H1 (cell line): ENCODE results near the gene CHRNA1.

ENCODE experiments used
- CHD1 ChIP-seq: IDR thresholded peaks from 2 replicates; pipeline ENCODE4 v1.6.1; 2012; ENCODE audit warnings: low read depth, low read length, improper control_type of control experiment
- EP300 ChIP-seq, 2 experiments: IDR thresholded peaks; 1 replicate in 1 of 2; 2 replicates in 1 of 2; pipeline ENCODE4 v1.6.1; 2011 to 2012; ENCODE audit warnings: low read depth in 2 of 2, low read length in 2 of 2, mild to moderate bottlenecking in 2 of 2, borderline replicate concordance in 1 of 2, inconsistent platforms in 1 of 2, moderate library complexity in 1 of 2
- EZH2 ChIP-seq: fragments of 200-600 bp; sonication (generic); IDR thresholded peaks from 2 replicates; pipeline ENCODE4 v1.7.1; 2012; ENCODE audit warnings: low read depth, mild to moderate bottlenecking, moderate library complexity, low read length, inconsistent platforms; ENCODE audit not compliant: severe bottlenecking
- HDAC6 ChIP-seq: IDR thresholded peaks from one replicate; pipeline ENCODE4 v1.7.1; 2012; ENCODE audit warnings: low read depth, mild to moderate bottlenecking, inconsistent platforms, low read length, moderate library complexity
- JUN ChIP-seq: IDR thresholded peaks from 2 replicates; pipeline ENCODE4 v1.6.1; 2011; ENCODE audit warnings: low read depth, mild to moderate bottlenecking, improper control_type of control experiment, low read length
- POLR2A ChIP-seq, 2 experiments: IDR thresholded peaks; 1 replicate in 1 of 2; 2 replicates in 1 of 2; pipeline ENCODE4 v1.6.1; 2011; ENCODE audit warnings: low read depth in 2 of 2, low read length in 2 of 2, mild to moderate bottlenecking in 2 of 2; ENCODE audit errors: control extremely low read depth in 1 of 2
- POLR2AphosphoS5 ChIP-seq: IDR thresholded peaks from 2 replicates; pipeline ENCODE4 v1.6.1; 2011; ENCODE audit warnings: low read depth, low read length
- RAD21 ChIP-seq, 2 experiments: IDR thresholded peaks in 1 of 2; conservative IDR thresholded peaks in 1 of 2; 2 replicates each; pipeline ENCODE4 v1.6.1; 2011; ENCODE audit warnings: low read depth in 2 of 2, low read length in 2 of 2, improper control_type of control experiment in 1 of 2, inconsistent platforms in 1 of 2, mild to moderate bottlenecking in 1 of 2, moderate library complexity in 1 of 2
- SIN3A ChIP-seq, 2 experiments: IDR thresholded peaks in 1 of 2; conservative IDR thresholded peaks in 1 of 2; 2 replicates each; pipeline ENCODE4 v1.6.1; 2011 to 2012; ENCODE audit warnings: low read length in 2 of 2, improper control_type of control experiment in 1 of 2, low read depth in 1 of 2, mild to moderate bottlenecking in 1 of 2
- SIRT6 ChIP-seq: IDR thresholded peaks from one replicate; pipeline ENCODE4 v1.7.1; 2012; ENCODE audit warnings: low read length, inconsistent platforms
- SP1 ChIP-seq: IDR thresholded peaks from 2 replicates; pipeline ENCODE4 v1.6.1; 2011; ENCODE audit warnings: low read depth, low read length
- TCF12 ChIP-seq: IDR thresholded peaks from 2 replicates; pipeline ENCODE4 v1.6.1; 2011; ENCODE audit warnings: low read depth, mild to moderate bottlenecking, low read length
- TF ChIP-seq, protein P1 (sequence below), 3 experiments: IDR thresholded peaks; 1 replicate in 2 of 3; 2 replicates in 1 of 3; pipeline versions ENCODE4 v1.5.1 to v1.6.1; 2011; ENCODE audit warnings: low read length in 3 of 3, mild to moderate bottlenecking in 3 of 3, inconsistent platforms in 2 of 3, low read depth in 1 of 3, moderate library complexity in 1 of 3; ENCODE audit not compliant: insufficient read depth in 1 of 3; ENCODE audit errors: control extremely low read depth in 1 of 3

DNA sequence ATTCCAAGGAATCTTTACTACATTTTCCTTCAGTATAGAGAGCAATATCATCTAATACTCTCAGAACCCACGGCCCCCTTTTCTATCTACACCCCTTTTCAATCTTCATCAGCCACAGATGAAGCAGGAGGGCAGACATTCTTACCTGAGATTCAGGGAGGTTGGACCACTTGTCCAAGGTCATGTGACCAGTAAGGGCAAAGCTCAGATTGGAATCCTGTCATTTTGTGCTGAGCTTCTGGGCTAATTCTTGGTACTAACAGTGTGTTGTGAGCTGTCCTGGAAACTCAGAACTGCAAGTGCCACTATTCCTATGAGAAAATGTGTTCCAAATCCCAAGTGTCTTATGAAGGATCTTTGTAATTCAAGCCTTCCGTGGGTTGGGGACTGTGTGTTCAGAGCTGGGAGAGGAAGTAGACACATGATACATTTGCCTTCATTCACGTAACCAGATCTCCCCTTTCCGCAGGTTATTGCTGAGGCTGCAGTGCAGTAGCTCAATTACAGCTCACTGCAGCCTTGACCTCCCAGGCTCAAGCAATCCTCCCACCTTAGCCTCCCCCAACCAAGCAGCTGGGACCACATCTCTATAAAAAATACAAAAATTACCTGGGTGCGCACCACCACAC is 3.3 kb downstream of the CHRNA1 start:
- TF ChIP-seq, protein P1, sequence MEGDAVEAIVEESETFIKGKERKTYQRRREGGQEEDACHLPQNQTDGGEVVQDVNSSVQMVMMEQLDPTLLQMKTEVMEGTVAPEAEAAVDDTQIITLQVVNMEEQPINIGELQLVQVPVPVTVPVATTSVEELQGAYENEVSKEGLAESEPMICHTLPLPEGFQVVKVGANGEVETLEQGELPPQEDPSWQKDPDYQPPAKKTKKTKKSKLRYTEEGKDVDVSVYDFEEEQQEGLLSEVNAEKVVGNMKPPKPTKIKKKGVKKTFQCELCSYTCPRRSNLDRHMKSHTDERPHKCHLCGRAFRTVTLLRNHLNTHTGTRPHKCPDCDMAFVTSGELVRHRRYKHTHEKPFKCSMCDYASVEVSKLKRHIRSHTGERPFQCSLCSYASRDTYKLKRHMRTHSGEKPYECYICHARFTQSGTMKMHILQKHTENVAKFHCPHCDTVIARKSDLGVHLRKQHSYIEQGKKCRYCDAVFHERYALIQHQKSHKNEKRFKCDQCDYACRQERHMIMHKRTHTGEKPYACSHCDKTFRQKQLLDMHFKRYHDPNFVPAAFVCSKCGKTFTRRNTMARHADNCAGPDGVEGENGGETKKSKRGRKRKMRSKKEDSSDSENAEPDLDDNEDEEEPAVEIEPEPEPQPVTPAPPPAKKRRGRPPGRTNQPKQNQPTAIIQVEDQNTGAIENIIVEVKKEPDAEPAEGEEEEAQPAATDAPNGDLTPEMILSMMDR (IDR thresholded peaks at IDR 0.05; ENCODE audit: control extremely low read depth in 1 of 3, insufficient read depth in 1 of 3, low read depth in 1 of 3, low read length in 3 of 3): no peak
- TF ChIP-seq EZH2 (no peak), POLR2A (IDR thresholded peaks at IDR 0.05; ENCODE audit: control extremely low read depth in 1 of 2, low read depth in 2 of 2, low read length in 2 of 2) (no peak), HDAC6 (no peak), SIRT6 (no peak), TCF12 (no peak), POLR2AphosphoS5 (no peak), JUN (no peak), SP1 (no peak), CHD1 (no peak), SIN3A (conservative IDR thresholded peaks at IDR 0.05 in 1 of 2, IDR thresholded peaks at IDR 0.05 in 1 of 2; ENCODE audit: low read depth in 1 of 2, low read length in 2 of 2) (no peak), RAD21 (IDR thresholded peaks at IDR 0.05 in 1 of 2, conservative IDR thresholded peaks at IDR 0.05 in 1 of 2; ENCODE audit: low read depth in 2 of 2, low read length in 2 of 2) (no peak), EP300 (IDR thresholded peaks at IDR 0.05; ENCODE audit: borderline replicate concordance in 1 of 2, low read depth in 2 of 2, low read length in 2 of 2) (no peak)
